IPS-18c (cell line): ENCODE data around the gene TC2N.
"Not testable (repeated sequence)": the region's sequence is repeated elsewhere in the genome, so short reads cannot be mapped to it uniquely, and the experiment has no call there.

ENCODE experiments used
- H3K4me3 ChIP-seq: 2 replicates; pipeline ENCODE4 v1.7.0; 2013; ENCODE audit warnings: low read depth, mild to moderate bottlenecking, low read length, moderate library complexity; ENCODE audit not compliant: insufficient read depth
- H3K9me3 ChIP-seq: one replicate; pipeline ENCODE4 v1.6.1; 2013; ENCODE audit warnings: mild to moderate bottlenecking, low read length, moderate library complexity; ENCODE audit not compliant: control insufficient read depth, insufficient read depth

Gene TC2N

GRCh38 chr14:91827746-91828145 lies 39.6 kb downstream of the TC2N start:
- Histone ChIP-seq H3K9me3 (no peaks in the 10 kb centered on the region), H3K4me3 (no peak overlapping the region)

GRCh38 chr14:91817566-91818325 lies 49.6 kb downstream of the TC2N start:
- Histone ChIP-seq H3K4me3 (no peak overlapping the region), H3K9me3 (no peaks in the 10 kb centered on the region)

DNA sequence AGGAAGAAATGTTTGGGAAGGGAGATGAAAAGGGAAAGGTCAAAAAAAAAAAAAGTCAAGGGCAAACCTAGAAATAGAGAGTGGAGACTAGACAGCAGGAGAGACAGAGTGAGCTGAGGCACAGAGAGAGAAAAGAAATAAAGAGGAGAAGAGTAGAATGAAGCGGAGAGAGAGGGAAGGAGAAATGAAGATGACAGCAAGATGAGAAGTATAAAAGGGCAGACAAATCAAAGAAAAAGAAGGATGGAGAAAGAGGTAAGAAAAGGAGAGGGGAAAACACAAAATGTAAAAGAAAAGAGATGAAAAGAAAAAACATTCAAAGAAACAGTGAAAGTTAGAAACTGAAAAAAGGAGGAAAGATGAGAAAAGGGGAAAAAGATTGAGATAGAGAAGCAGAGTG lies 53.0 kb downstream of the TC2N start:
- H3K9me3 ChIP-seq: peaks cover 2% of the 10 kb centered on the region
- H3K4me3 ChIP-seq: no peak overlapping the region

DNA sequence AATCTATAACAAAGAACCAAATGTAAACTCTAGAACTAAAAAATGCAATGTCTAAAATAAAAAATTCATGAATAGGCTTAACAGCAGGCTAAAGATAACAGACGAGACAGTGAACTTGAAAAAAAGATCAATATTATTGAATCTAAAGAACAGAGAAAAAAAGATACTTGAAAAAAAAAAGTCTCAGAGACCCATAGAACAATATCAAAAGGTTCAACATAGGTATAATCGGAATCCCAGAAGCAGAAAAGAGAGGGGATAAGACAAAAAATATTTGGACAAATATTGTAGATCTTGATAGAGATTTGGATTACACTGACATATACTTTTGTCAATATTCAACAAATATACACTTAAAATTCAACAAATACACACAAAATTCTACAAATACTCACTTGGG lies 56.6 kb downstream of the TC2N start:
- Histone ChIP-seq H3K9me3 (peaks cover 6% of the 10 kb centered on the region), H3K4me3 (no peak overlapping the region)

DNA sequence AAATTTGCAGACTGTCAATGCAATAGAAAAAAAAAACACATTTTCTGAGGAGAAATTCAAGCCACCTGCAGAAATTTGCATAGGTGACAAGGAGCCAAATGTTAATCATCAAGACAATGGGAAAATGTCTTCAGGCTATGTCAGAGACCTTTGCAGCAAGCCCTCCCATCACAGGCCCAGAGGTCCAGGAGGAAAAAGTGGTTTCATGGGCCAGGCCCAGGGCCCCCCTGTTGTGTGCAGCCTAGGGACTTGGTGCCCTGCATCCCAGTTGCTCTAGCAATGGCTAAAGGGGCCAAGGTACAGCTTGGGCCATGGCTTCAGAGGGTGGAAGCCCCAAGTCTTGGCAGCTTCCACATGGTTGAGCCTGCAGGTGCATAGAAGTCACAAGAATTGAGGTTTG lies 60.6 kb downstream of the TC2N start:
- Histone ChIP-seq H3K9me3 (peaks cover 6% of the 10 kb centered on the region), H3K4me3 (no peak overlapping the region)

DNA sequence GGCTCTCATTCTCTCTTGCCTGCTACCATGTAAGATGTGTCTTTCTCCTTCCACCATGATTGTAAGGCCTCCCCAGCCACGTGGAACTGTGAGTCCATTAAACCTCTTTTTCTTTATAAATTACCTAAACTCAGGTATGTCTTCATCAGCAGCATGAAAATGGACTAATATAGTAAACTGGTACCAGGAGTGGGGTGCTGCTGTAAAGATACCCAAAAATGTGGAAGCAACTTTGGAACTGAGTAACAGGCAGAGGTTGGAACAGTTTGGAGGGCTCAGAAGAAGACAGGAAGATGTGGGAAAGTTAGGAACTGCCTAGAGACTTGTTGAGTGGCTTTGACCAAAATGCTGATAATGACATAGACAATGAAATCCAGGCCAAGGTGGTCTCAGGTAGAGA lies 61.2 kb downstream of the TC2N start:
- H3K4me3 ChIP-seq, H3K9me3 ChIP-seq: not testable (repeated sequence)

DNA sequence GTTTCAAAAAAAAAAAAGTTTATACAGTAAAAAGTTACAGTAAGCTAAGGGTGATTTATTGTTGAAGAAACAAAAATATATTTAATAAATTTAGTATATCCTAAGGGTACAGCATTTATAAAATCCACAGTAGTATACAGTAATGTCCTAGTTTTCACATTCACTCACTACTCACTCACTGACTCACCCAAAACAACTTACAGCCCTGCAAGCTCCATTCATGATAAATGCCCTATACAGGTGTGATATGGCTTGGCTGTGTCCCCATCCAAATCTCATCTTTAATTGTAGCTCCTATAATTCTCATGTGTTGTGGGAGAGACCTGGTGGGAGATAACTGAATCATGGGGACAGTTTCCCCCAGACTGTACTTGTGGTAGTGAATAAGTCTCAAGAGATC lies 61.7 kb downstream of the TC2N start:
- H3K4me3 ChIP-seq: no peak overlapping the region
- H3K9me3 ChIP-seq: peaks cover 6% of the 10 kb centered on the region

- H3K4me3 ChIP-seq: no peak overlapping the region
- H3K9me3 ChIP-seq: no peaks in the 10 kb centered on the region
Observed at GRCh38 chr14:91801358-91801757, 66.0 kb downstream of the TC2N start.

- H3K4me3 ChIP-seq: no peak overlapping the region
- H3K9me3 ChIP-seq: no peaks in the 10 kb centered on the region
Observed at GRCh38 chr14:91796617-91797347, 70.6 kb downstream of the TC2N start.

- H3K9me3 ChIP-seq: no peaks in the 10 kb centered on the region
Observed at GRCh38 chr14:91793704-91794103, 73.6 kb downstream of the TC2N start.

GRCh38 chr14:91786188-91786587 lies 81.1 kb downstream of the TC2N start:
- H3K4me3 ChIP-seq: no peak overlapping the region
- no peaks in the 10 kb centered on the region for H3K9me3 ChIP-seq

More at GRCh38 chr14:91793704-91794103, 73.6 kb downstream of the TC2N start:
- H3K4me3 ChIP-seq: no peak overlapping the region

- Histone ChIP-seq H3K9me3 (no peaks in the 10 kb centered on the region), H3K4me3 (no peak overlapping the region)
Observed at GRCh38 chr14:91780452-91780851, 86.9 kb downstream of the TC2N start.

- Histone ChIP-seq H3K9me3 (no peaks in the 10 kb centered on the region), H3K4me3 (no peak overlapping the region)
Observed at GRCh38 chr14:91778217-91778616, 89.1 kb downstream of the TC2N start.

- Histone ChIP-seq H3K9me3 (no peaks in the 10 kb centered on the region), H3K4me3 (no peak overlapping the region)
Observed at GRCh38 chr14:91774140-91775096, 92.9 kb downstream of the TC2N start.

GRCh38 chr14:91770185-91770584 lies 97.2 kb downstream of the TC2N start:
- Histone ChIP-seq H3K9me3 (no peaks in the 10 kb centered on the region), H3K4me3 (no peak overlapping the region)

GRCh38 chr14:91755570-91756295 lies 111.6 kb downstream of the TC2N start:
- Histone ChIP-seq H3K4me3 (no peak overlapping the region), H3K9me3 (no peaks in the 10 kb centered on the region)

- Histone ChIP-seq H3K9me3 (no peaks in the 10 kb centered on the region), H3K4me3 (no peak overlapping the region)
Observed at GRCh38 chr14:91754819-91755218, 112.5 kb downstream of the TC2N start.
